ENCODE data around the gene BCL6B.

The BCL6B gene

DNA sequence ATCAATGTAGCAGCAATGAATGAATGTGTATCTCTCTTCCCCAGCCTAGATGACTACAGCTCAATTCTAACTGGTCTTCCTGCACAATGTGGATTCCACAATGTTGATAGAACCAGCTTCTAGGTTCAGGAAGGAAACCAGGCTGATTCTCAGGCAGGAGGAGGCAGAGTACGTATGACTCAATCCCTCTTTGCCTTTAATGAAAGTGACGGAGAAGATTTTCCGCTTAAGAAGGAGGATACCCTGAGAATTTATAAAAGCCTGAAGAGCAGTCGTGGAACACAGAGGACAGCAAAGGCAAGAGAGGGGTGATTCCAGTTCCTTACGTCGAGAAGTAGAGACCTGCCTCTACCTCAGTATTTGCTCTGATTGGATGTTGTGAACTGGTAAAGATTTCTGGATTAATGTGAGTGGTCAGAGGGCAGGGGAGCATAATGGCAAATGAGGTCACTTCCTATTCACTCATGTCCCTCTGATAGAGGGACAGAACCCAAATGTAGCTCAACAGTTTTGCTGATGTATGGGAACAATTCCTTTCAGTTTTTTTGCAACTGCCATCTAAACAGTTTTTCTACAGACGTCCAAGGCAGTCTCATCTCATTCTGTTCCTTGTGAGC is 36.1 kb downstream of the BCL6B start:
- TF ChIP-seq, protein P1, sequence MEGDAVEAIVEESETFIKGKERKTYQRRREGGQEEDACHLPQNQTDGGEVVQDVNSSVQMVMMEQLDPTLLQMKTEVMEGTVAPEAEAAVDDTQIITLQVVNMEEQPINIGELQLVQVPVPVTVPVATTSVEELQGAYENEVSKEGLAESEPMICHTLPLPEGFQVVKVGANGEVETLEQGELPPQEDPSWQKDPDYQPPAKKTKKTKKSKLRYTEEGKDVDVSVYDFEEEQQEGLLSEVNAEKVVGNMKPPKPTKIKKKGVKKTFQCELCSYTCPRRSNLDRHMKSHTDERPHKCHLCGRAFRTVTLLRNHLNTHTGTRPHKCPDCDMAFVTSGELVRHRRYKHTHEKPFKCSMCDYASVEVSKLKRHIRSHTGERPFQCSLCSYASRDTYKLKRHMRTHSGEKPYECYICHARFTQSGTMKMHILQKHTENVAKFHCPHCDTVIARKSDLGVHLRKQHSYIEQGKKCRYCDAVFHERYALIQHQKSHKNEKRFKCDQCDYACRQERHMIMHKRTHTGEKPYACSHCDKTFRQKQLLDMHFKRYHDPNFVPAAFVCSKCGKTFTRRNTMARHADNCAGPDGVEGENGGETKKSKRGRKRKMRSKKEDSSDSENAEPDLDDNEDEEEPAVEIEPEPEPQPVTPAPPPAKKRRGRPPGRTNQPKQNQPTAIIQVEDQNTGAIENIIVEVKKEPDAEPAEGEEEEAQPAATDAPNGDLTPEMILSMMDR (IDR thresholded peaks at IDR 0.05; ENCODE audit: extremely low read depth, missing control alignments) = no peak
- DNase-seq (ENCODE audit: low spot score) = no peak

- DNase-seq (ENCODE audit: low spot score) = no peak
Measured at GRCh38 chr17:7060165-7060891, 37.5 kb downstream of the BCL6B start.

GRCh38 chr17:7063518-7064094 is 40.8 kb downstream of the BCL6B start:
- no peak for DNase-seq (ENCODE audit: low spot score)
- TF ChIP-seq, protein P1 (IDR thresholded peaks at IDR 0.05; ENCODE audit: extremely low read depth, missing control alignments) = no peak

More at GRCh38 chr17:7060165-7060891, 37.5 kb downstream of the BCL6B start:
- TF ChIP-seq, protein P1 (IDR thresholded peaks at IDR 0.05; ENCODE audit: extremely low read depth, missing control alignments) = no peak

- DNase-seq (ENCODE audit: low spot score) = no peak
- TF ChIP-seq, protein P1 (IDR thresholded peaks at IDR 0.05; ENCODE audit: extremely low read depth, missing control alignments) = no peak
Measured at GRCh38 chr17:7064261-7064660, 41.4 kb downstream of the BCL6B start.

- TF ChIP-seq, protein P1 (IDR thresholded peaks at IDR 0.05; ENCODE audit: extremely low read depth, missing control alignments) = no peak
- no peak for DNase-seq (ENCODE audit: low spot score)
Measured at GRCh38 chr17:7067198-7067597, 44.3 kb downstream of the BCL6B start.

GRCh38 chr17:7068268-7068667 is 45.4 kb downstream of the BCL6B start:
- DNase-seq (ENCODE audit: low spot score) = no peak
- TF ChIP-seq, protein P1 (IDR thresholded peaks at IDR 0.05; ENCODE audit: extremely low read depth, missing control alignments) = no peak

DNA sequence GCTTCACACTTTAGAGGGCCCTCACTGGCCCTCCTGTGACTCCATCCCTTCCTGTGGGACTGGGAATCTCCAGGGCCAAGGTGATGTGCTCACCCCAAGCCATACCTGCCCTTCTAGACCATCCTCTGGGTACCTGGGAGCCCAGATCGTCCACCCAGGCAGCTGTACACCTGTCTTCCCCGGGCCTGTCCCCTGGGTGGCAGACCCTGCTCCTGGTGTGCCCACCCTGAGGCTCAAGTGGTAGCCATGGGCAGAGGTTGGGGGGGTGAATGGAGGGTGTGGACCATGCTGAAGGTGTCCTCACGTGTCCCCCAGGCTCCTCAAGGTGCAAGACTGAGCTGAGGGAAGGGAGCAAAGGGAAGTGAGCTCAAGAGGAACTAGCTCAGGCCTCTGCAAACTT is 47.9 kb downstream of the BCL6B start:
- TF ChIP-seq, protein P1 (IDR thresholded peaks at IDR 0.05; ENCODE audit: extremely low read depth, missing control alignments) = no peak
- DNase-seq (ENCODE audit: low spot score) = no peak
